IPS DF 6.9 (cell line): Measurements from ENCODE around the gene POU6F2.

Source experiments
- DNase-seq: peaks from one replicate; pipeline ENCODE4 v3.0.0-alpha.2; 2013; ENCODE audit warnings: low read depth, low spot score
- H3K27ac ChIP-seq: one replicate; pipeline ENCODE4 v1.5.1; 2013; ENCODE audit warnings: low read length, control low read depth
- H3K27me3 ChIP-seq: 2 replicates; pipeline ENCODE4 v1.6.1; 2013; ENCODE audit warnings: mild to moderate bottlenecking, low read length; ENCODE audit not compliant: control insufficient read depth, insufficient read depth
- H3K36me3 ChIP-seq: 2 replicates; pipeline ENCODE4 v1.6.1; 2013; ENCODE audit warnings: low read length; ENCODE audit not compliant: control insufficient read depth, insufficient read depth
- H3K4me1 ChIP-seq: 2 replicates; pipeline ENCODE4 v1.6.1; 2013; ENCODE audit warnings: low read length; ENCODE audit not compliant: control insufficient read depth, insufficient read depth
- H3K4me3 ChIP-seq: 2 replicates; pipeline ENCODE4 v1.5.1; 2013; ENCODE audit warnings: mild to moderate bottlenecking, low read length
- H3K9me3 ChIP-seq: 2 replicates; pipeline ENCODE4 v1.6.1; 2013; ENCODE audit warnings: low read length, inconsistent platforms; ENCODE audit not compliant: control insufficient read depth, insufficient read depth
- WGBS: extraction: QIAGEN DNeasy Blood & Tissue Kit; methylation state at CpG from one replicate; pipeline ENCODE4 v1.1.7; 2013; ENCODE audit warnings: mixed read lengths, missing lambda C conversion rate; ENCODE audit not compliant: insufficient read length, insufficient coverage; 5-methylcytosine and 5-hydroxymethylcytosine counted together

POU6F2 gene

GRCh38 chr7:39056153-39056552 lies 78.4 kb downstream of the POU6F2 start:
- Histone ChIP-seq H3K27ac (no peak overlapping the region), H3K9me3 (no peaks in the 10 kb centered on the region), H3K27me3 (no peaks in the 10 kb centered on the region), H3K4me1 (no peaks in the 10 kb centered on the region), H3K36me3 (no peaks in the 10 kb centered on the region), H3K4me3 (no peak overlapping the region)
- WGBS, result no CpG with 5 or more reads among the region's 1 CpG
- no peak for DNase-seq

GRCh38 chr7:39062811-39063210 lies 85.1 kb downstream of the POU6F2 start:
- H3K36me3 ChIP-seq, result no peaks in the 10 kb centered on the region
- no peak for DNase-seq
- no peak overlapping the region for H3K4me3 ChIP-seq
- H3K27me3 ChIP-seq, result no peaks in the 10 kb centered on the region
- no peaks in the 10 kb centered on the region for H3K4me1 ChIP-seq
- no CpG with 5 or more reads among the region's 4 CpGs for WGBS
- no peaks in the 10 kb centered on the region for H3K9me3 ChIP-seq
- no peak overlapping the region for H3K27ac ChIP-seq

GRCh38 chr7:39069031-39069430 lies 91.3 kb downstream of the POU6F2 start:
- WGBS, result no CpG with 5 or more reads among the region's 5 CpGs
- DNase-seq, result no peak
- Histone ChIP-seq H3K27ac (no peak overlapping the region), H3K4me1 (peaks cover 3% of the 10 kb centered on the region; the same call in 1 of the 2 replicates), H3K27me3 (no peaks in the 10 kb centered on the region), H3K36me3 (no peaks in the 10 kb centered on the region), H3K9me3 (no peaks in the 10 kb centered on the region), H3K4me3 (no peak overlapping the region)

- WGBS, result 100% methylated on average over 4 of the region's 11 CpGs
- Histone ChIP-seq H3K4me1 (peaks cover 3% of the 10 kb centered on the region; the same call in 1 of the 2 replicates), H3K36me3 (no peaks in the 10 kb centered on the region), H3K27me3 (no peaks in the 10 kb centered on the region), H3K4me3 (no peak overlapping the region), H3K27ac (no peak overlapping the region), H3K9me3 (no peaks in the 10 kb centered on the region)
- no peak for DNase-seq
These were observed 92.5 kb downstream of the POU6F2 start for GRCh38 chr7:39069896-39070881.

GRCh38 chr7:39071116-39071515 lies 93.4 kb downstream of the POU6F2 start:
- Histone ChIP-seq H3K9me3 (no peaks in the 10 kb centered on the region), H3K27me3 (no peaks in the 10 kb centered on the region), H3K27ac (no peak overlapping the region), H3K36me3 (no peaks in the 10 kb centered on the region), H3K4me1 (peaks cover 3% of the 10 kb centered on the region; the same call in 1 of the 2 replicates), H3K4me3 (no peak overlapping the region)
- WGBS, result no CpG with 5 or more reads among the region's 5 CpGs
- DNase-seq, result no peak

- no peaks in the 10 kb centered on the region for H3K36me3 ChIP-seq
- no peaks in the 10 kb centered on the region for H3K27me3 ChIP-seq
- no peak for DNase-seq
- H3K27ac ChIP-seq, result no peak overlapping the region
- H3K4me1 ChIP-seq, result peaks cover 3% of the 10 kb centered on the region; the same call in 1 of the 2 replicates
- H3K9me3 ChIP-seq, result no peaks in the 10 kb centered on the region
- no CpG with 5 or more reads among the region's 8 CpGs for WGBS
- H3K4me3 ChIP-seq, result no peak overlapping the region
These were observed 95.7 kb downstream of the POU6F2 start for GRCh38 chr7:39073432-39073831.

- Histone ChIP-seq H3K4me1 (peaks cover 3% of the 10 kb centered on the region; the same call in 1 of the 2 replicates), H3K27me3 (no peaks in the 10 kb centered on the region), H3K4me3 (no peak overlapping the region), H3K9me3 (no peaks in the 10 kb centered on the region), H3K36me3 (no peaks in the 10 kb centered on the region), H3K27ac (no peak overlapping the region)
- WGBS, result no CpG with 5 or more reads among the region's 1 CpG
- DNase-seq, result no peak
These were observed 97.5 kb downstream of the POU6F2 start for GRCh38 chr7:39075210-39075609.

- H3K27ac ChIP-seq, result no peak overlapping the region
- no peak for DNase-seq
- WGBS, result no CpG with 5 or more reads among the region's 3 CpGs
These were observed 106.1 kb downstream of the POU6F2 start for GRCh38 chr7:39083781-39084180.

GRCh38 chr7:39084349-39084748 lies 106.6 kb downstream of the POU6F2 start:
- no peaks in the 10 kb centered on the region for H3K9me3 ChIP-seq
- no peaks in the 10 kb centered on the region for H3K27me3 ChIP-seq
- WGBS, result no CpG with 5 or more reads among the region's 3 CpGs
- no peaks in the 10 kb centered on the region for H3K4me1 ChIP-seq
- no peaks in the 10 kb centered on the region for H3K36me3 ChIP-seq
- no peak overlapping the region for H3K27ac ChIP-seq
- H3K4me3 ChIP-seq, result no peak overlapping the region
- no peak for DNase-seq

More at GRCh38 chr7:39083781-39084180, 106.1 kb downstream of the POU6F2 start:
- Histone ChIP-seq H3K4me3 (no peak overlapping the region), H3K4me1 (no peaks in the 10 kb centered on the region), H3K36me3 (no peaks in the 10 kb centered on the region), H3K27me3 (no peaks in the 10 kb centered on the region), H3K9me3 (no peaks in the 10 kb centered on the region)

GRCh38 chr7:39085189-39085588 lies 107.5 kb downstream of the POU6F2 start:
- no peaks in the 10 kb centered on the region for H3K36me3 ChIP-seq
- H3K9me3 ChIP-seq, result no peaks in the 10 kb centered on the region
- WGBS, result no CpG with 5 or more reads among the region's 5 CpGs
- no peak overlapping the region for H3K4me3 ChIP-seq
- H3K27ac ChIP-seq, result no peak overlapping the region
- no peak for DNase-seq
- H3K4me1 ChIP-seq, result no peaks in the 10 kb centered on the region
- no peaks in the 10 kb centered on the region for H3K27me3 ChIP-seq
